Common myeloid progenitor, CD34-positive (primary cell): ENCODE measurements around the gene IGSF22.
A peak's percentile ranks its signal among the peaks of the same experiment; 100 is the strongest.

Experiments used
- CTCF ChIA-PET: fragments of 350-600 bp; sonication (Branson Sonifier 250); formaldehyde crosslinking; loops from one replicate; lab custom pipeline; 2021; ENCODE audit warnings: antibody characterized with exemption; lab: Charles Lee
- POLR2A ChIA-PET: fragments of 350-600 bp; sonication (Branson Sonifier 250); formaldehyde crosslinking; loops from one replicate; lab custom pipeline; 2021; ENCODE audit warnings: antibody characterized with exemption; lab: Charles Lee
- DNase-seq, 3 donors: peaks; one replicate each; pipeline versions ENCODE4 v3.0.0 to v3.0.0-alpha.2; 2013
- H3K27ac ChIP-seq, 2 experiments: 1 replicate in 1 of 2; 2 replicates in 1 of 2; pipeline ENCODE4 v1.7.0; 2013; ENCODE audit warnings: inconsistent platforms in 2 of 2, low read length in 2 of 2, mild to moderate bottlenecking in 2 of 2, low read depth in 1 of 2, moderate library complexity in 1 of 2; ENCODE audit not compliant: severe bottlenecking in 2 of 2, insufficient read depth in 1 of 2, poor library complexity in 1 of 2
- H3K27me3 ChIP-seq, 5 experiments: replicated peaks in 2 of 5; 1 replicate in 3 of 5; 2 replicates in 2 of 5; pipeline versions ENCODE4 v1.6.1 to v1.7.0; 2013; ENCODE audit warnings: low read length in 4 of 5, mild to moderate bottlenecking in 2 of 5, moderate library complexity in 2 of 5, inconsistent platforms in 1 of 5; ENCODE audit not compliant: insufficient read depth in 5 of 5, control insufficient read depth in 4 of 5
- H3K36me3 ChIP-seq, 4 experiments: 1 replicate in 2 of 4; 2 replicates in 2 of 4; pipeline versions ENCODE4 v1.6.1 to v1.7.0; 2013; ENCODE audit warnings: low read length in 3 of 4, control low read depth in 1 of 4, mild to moderate bottlenecking in 1 of 4; ENCODE audit not compliant: control insufficient read depth in 4 of 4, insufficient read depth in 4 of 4
- H3K4me1 ChIP-seq, 4 experiments: 1 replicate in 3 of 4; 2 replicates in 1 of 4; pipeline versions ENCODE4 v1.6.1 to v1.7.1; 2013; ENCODE audit warnings: low read length in 3 of 4, mild to moderate bottlenecking in 3 of 4, control low read depth in 1 of 4, inconsistent platforms in 1 of 4, moderate library complexity in 1 of 4; ENCODE audit not compliant: control insufficient read depth in 4 of 4, insufficient read depth in 4 of 4; ENCODE audit errors: control extremely low read depth in 1 of 4
- H3K4me3 ChIP-seq, 7 experiments: 1 replicate in 4 of 7; 2 replicates in 3 of 7; pipeline versions ENCODE4 v1.5.1 to v1.7.0; 2013; ENCODE audit warnings: mild to moderate bottlenecking in 7 of 7, low read length in 6 of 7, moderate library complexity in 6 of 7, inconsistent platforms in 2 of 7, low read depth in 2 of 7, control low read depth in 1 of 7; ENCODE audit not compliant: insufficient read depth in 4 of 7, control insufficient read depth in 1 of 7; ENCODE audit errors: extremely low read depth in 1 of 7
- H3K9me3 ChIP-seq, 5 experiments: 1 replicate in 4 of 5; 2 replicates in 1 of 5; pipeline versions ENCODE4 v1.6.1 to v1.7.1; 2013; ENCODE audit warnings: low read length in 4 of 5, mild to moderate bottlenecking in 2 of 5, inconsistent platforms in 1 of 5, low read depth in 1 of 5, moderate library complexity in 1 of 5; ENCODE audit not compliant: control insufficient read depth in 4 of 5, insufficient read depth in 2 of 5; ENCODE audit errors: control extremely low read depth in 1 of 5
- WGBS: methylation state at CpG from one replicate; pipeline ENCODE4 v1.1.5; 2013; ENCODE audit not compliant: insufficient coverage; 5-methylcytosine and 5-hydroxymethylcytosine counted together

Gene IGSF22

DNA sequence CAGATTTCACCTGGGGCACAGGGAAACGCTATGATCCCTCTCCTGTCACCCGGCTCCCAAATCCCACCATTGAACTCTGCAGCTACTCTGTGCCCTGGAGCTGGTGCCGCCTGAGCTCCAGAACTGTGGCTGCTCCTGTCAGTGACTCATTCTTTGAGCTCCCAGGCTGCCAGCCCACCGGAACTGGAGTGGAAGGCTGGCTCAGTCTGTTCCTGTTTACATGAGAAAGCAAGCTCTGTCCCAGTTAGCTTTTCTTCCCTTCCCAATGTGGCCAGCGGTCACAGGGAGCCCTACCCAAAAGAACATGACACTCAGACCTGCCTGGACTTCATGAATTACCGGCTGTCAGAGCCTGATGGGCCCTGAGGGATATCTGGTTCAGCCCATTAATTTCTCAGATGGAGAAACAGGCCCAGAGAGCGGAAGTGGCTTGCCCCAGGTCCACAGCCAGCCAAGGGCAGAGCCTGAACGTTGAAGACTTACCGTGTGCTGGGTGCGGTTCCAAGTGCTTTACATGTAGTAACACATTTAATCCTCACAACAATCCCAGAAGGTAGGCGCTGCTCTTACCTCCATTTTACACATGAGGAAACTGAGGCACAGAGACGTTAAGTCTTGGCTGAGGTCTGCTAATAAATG is 23.8 kb upstream of the IGSF22 start:
- H3K27me3 ChIP-seq = no peaks in the 10 kb centered on the region
- no peak overlapping the region for H3K4me3 ChIP-seq
- peak in 2 of 3 donors; percentile 42 to 56 for DNase-seq
- no peaks in the 10 kb centered on the region for H3K9me3 ChIP-seq
- POLR2A ChIA-PET = no interaction called here
- H3K27ac ChIP-seq = no peak overlapping the region
- H3K4me1 ChIP-seq = peaks cover 0 to 8% (median 3%) of the 10 kb centered on the region in 4 experiments
- 66% methylated on average over 9 of the region's 12 CpGs for WGBS
- H3K36me3 ChIP-seq = no peaks in the 10 kb centered on the region
- CTCF ChIA-PET = interaction anchor here (5.0 kb wide), 1 partner anchor 12 kb away, joined by 19 read pairs; no protein-coding TSS in a partner anchor

DNA sequence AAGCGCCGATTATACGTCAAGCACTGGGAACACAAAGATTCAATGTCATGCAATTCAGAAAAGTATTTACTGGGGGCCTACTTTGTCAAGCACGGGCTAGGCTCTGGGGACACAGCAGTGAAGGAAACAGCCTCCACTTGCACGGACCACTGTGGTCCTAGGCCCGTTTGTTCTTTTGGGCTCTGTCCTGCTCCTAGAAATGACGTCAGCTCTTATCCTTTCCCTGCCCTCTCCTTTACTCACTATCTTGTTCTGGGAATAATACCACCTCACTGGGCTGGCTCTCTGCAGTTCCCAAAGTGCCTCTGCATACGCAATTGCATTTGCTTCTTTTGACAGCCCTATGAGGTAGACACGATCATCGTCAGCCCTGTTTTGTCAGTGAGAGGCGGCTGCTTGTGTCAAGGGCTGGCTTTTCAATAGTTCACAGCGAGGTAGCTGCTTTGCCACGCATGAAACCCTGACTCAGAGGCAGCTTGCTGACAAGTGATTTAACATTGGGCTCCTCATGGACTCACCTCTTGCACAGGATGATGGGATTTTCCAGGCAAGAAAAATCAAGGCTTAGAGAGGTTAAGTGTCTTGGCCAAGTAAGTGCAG is 22.9 kb upstream of the IGSF22 start:
- Histone ChIP-seq H3K4me1 (peaks cover 0 to 8% (median 3%) of the 10 kb centered on the region in 4 experiments), H3K36me3 (no peaks in the 10 kb centered on the region), H3K9me3 (no peaks in the 10 kb centered on the region), H3K27me3 (no peaks in the 10 kb centered on the region), H3K27ac (no peak overlapping the region), H3K4me3 (no peak overlapping the region)
- CTCF ChIA-PET = interaction anchor here (5.0 kb wide), 1 partner anchor 11 kb away, joined by 19 read pairs; no protein-coding TSS in a partner anchor
- DNase-seq = no peak
- POLR2A ChIA-PET = no interaction called here
- WGBS = 94% methylated on average over 13 of the region's 13 CpGs

DNA sequence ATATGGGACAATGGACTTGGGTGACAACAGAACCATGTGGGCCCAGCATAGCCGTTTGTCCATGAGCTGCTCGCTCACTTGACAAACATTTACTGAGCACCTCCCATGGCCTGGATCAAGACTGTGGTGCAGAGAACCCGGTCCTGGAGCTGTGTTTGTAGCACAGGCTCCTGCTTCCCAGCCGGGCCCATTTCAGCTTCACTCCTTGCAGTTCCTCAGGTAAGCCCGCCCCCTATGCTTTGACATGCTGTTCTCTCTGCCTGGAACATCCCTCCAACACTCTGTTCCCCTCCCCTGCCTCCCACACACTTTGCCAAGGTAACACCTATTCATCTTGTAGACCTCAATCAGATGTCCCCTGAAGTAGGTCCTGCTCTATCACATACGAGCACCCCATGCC is 19.3 kb upstream of the IGSF22 start:
- WGBS = 95% methylated on average over 6 of the region's 6 CpGs
- Histone ChIP-seq H3K4me1 (peaks cover 0 to 8% (median 3%) of the 10 kb centered on the region in 4 experiments), H3K27ac (no peak overlapping the region), H3K9me3 (no peaks in the 10 kb centered on the region), H3K36me3 (no peaks in the 10 kb centered on the region), H3K27me3 (no peaks in the 10 kb centered on the region), H3K4me3 (no peak overlapping the region)
- ChIA-PET POLR2A (no interaction called here), CTCF (interaction anchor here (1.5 to 2.4 kb wide), 3 partner anchors 9 to 20 kb away, joined by 3 to 7 read pairs (median 3); no protein-coding TSS in a partner anchor)
- no peak for DNase-seq

DNA sequence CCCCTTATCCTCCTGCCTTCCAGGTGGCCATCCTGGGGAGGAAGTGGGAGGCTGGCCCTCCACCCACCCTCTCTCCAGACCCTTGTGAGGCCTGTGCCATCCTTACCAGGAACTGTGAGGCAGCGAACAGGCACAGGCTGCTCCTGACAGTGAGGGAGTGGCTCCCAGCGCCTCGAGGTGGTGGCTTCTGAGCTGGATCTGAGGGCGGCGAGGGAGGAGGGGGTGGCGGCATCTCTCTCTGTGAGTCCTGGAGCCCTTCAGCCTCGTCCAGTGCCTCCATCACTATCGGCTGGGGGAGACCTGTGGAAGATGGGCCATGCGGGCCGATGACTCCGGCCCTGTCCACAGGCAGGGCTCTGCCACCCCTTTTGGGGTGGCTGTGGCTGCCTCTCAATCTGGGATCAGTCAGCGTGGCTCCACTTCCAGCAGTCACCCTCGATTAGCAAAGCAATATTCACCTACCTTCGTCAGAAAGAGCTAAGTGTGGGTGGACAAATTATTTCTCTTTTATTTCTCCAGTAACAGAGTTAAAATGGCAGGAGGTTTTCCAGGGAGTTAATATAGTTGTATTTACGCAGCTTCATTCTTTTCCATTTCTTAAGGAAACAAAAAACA is 18.0 kb upstream of the IGSF22 start:
- no peak overlapping the region for H3K4me3 ChIP-seq
- H3K9me3 ChIP-seq = no peaks in the 10 kb centered on the region
- no peak overlapping the region for H3K27ac ChIP-seq
- no peak for DNase-seq
- no peaks in the 10 kb centered on the region for H3K36me3 ChIP-seq
- no peaks in the 10 kb centered on the region for H3K27me3 ChIP-seq
- POLR2A ChIA-PET = no interaction called here
- peaks cover 0 to under 1% (median 0%) of the 10 kb centered on the region in 4 experiments for H3K4me1 ChIP-seq
- WGBS = 92% methylated on average over 11 of the region's 15 CpGs
- CTCF ChIA-PET = interaction anchor here (0.7 to 7.1 kb wide), 7 partner anchors 10 to 203 kb away, joined by 3 to 58 read pairs (median 4); no protein-coding TSS in a partner anchor

DNA sequence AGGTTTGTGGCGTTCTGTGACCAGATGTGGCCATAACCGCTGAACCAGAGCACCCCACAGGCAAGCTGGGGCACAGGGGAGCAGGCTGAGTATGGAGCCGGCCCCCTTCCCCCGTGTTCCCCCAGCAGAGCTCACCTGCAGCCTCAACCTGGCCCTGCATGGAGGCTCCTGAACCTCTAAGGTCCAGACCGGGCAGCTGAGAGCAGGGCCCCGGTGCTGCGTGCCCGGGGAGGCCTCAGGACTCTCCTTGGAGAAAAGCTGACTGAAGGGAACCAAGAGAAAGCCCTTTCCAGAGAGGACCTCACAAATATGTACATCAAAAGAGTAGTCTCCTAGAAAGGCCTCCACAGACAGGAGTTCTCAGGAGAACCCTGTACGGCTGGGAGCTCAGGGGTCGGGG is 17.4 kb upstream of the IGSF22 start:
- no peaks in the 10 kb centered on the region for H3K27me3 ChIP-seq
- H3K27ac ChIP-seq = no peak overlapping the region
- no peak for DNase-seq
- ChIA-PET POLR2A (no interaction called here), CTCF (interaction anchor here (0.7 to 7.1 kb wide), 7 partner anchors 8 to 203 kb away, joined by 3 to 58 read pairs (median 4); no protein-coding TSS in a partner anchor)
- 97% methylated on average over 9 of the region's 10 CpGs for WGBS
- no peaks in the 10 kb centered on the region for H3K4me1 ChIP-seq
- H3K36me3 ChIP-seq = no peaks in the 10 kb centered on the region
- no peak overlapping the region for H3K4me3 ChIP-seq
- no peaks in the 10 kb centered on the region for H3K9me3 ChIP-seq

DNA sequence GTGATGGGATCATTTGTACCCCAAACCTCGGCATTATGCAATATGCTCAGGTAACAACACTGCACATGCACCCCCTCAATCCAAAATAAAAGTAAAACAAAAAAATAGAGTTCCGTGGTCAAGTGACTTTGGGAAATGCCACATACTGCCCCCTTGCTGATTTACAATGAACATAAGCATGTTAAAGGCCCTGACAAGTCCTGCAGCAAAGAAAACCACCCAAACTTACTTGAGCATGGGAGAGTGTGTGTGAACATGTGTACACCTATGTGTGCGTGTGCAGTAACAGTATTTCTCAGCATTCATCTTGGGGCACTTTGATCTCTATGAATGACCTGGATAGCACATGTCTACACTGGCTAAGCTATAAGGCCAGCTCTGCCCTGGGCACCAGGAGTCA is 15.8 kb upstream of the IGSF22 start:
- H3K36me3 ChIP-seq = no peaks in the 10 kb centered on the region
- no peaks in the 10 kb centered on the region for H3K4me1 ChIP-seq
- ChIA-PET POLR2A (no interaction called here), CTCF (interaction anchor here (1.4 to 7.1 kb wide), 3 partner anchors 10 to 16 kb away, joined by 3 to 58 read pairs (median 12); no protein-coding TSS in a partner anchor)
- H3K4me3 ChIP-seq = no peak overlapping the region
- H3K27me3 ChIP-seq = peaks cover 0 to 2% (median 0%) of the 10 kb centered on the region in 5 experiments
- peak in 1 of 3 donors; percentile 6 for DNase-seq
- H3K27ac ChIP-seq = no peak overlapping the region
- WGBS = 97% methylated on average over 3 of the region's 3 CpGs
- no peaks in the 10 kb centered on the region for H3K9me3 ChIP-seq
